ENCODE measurements around the gene H3-3A. TPM values are rescaled to one million over a fixed set of nuclear protein-coding genes. Genes with fewer than 3 reads are reported as not detected.
A peak's percentile ranks its signal among the peaks of the same experiment; 100 is the strongest.

The H3-3A gene
- total RNA-seq, 1 donor from 2014 or later: 806 TPM

- Mint-ChIP-seq H3K27ac (peak overlapping the region; percentile 24), H3K36me3 (peaks cover 39% of the 10 kb centered on the region), H3K4me1 (peaks cover 32% of the 10 kb centered on the region), H3K27me3 (ENCODE audit: low read depth) (no peaks in the 10 kb centered on the region), H3K9me3 (no peaks in the 10 kb centered on the region), H3K4me3 (no peak overlapping the region)
- TF ChIP-seq CTCF (IDR thresholded peaks at IDR 0.05; ENCODE audit: unreplicated experiment): no peak
- DNase-seq (ENCODE audit: low spot score in 2 of 2, unreplicated experiment in 2 of 2): no peak
Observed at GRCh38 chr1:226069811-226070489, 7.4 kb downstream of the H3-3A start.

GRCh38 chr1:226072347-226072746, 9.8 kb downstream of the H3-3A start:
- peaks cover 15% of the 10 kb centered on the region for H3K4me1 Mint-ChIP-seq
- no peak for TF ChIP-seq CTCF (IDR thresholded peaks at IDR 0.05; ENCODE audit: unreplicated experiment)
- H3K9me3 Mint-ChIP-seq: no peaks in the 10 kb centered on the region
- H3K27ac Mint-ChIP-seq: no peak overlapping the region
- no peak for DNase-seq (ENCODE audit: low spot score in 2 of 2, unreplicated experiment in 2 of 2)
- no peak overlapping the region for H3K4me3 Mint-ChIP-seq
- no peaks in the 10 kb centered on the region for H3K27me3 Mint-ChIP-seq (ENCODE audit: low read depth)
- H3K36me3 Mint-ChIP-seq: peaks cover 32% of the 10 kb centered on the region

GRCh38 chr1:226073184-226073950, 10.9 kb downstream of the H3-3A start:
- H3K27me3 Mint-ChIP-seq (ENCODE audit: low read depth): no peaks in the 10 kb centered on the region
- H3K27ac Mint-ChIP-seq: peak overlapping the region; percentile 13
- no peak overlapping the region for H3K4me3 Mint-ChIP-seq
- peaks cover 28% of the 10 kb centered on the region for H3K36me3 Mint-ChIP-seq
- H3K9me3 Mint-ChIP-seq: no peaks in the 10 kb centered on the region
- H3K4me1 Mint-ChIP-seq: peaks cover 9% of the 10 kb centered on the region
- TF ChIP-seq CTCF (IDR thresholded peaks at IDR 0.05; ENCODE audit: unreplicated experiment): no peak
- DNase-seq (ENCODE audit: low spot score in 2 of 2, unreplicated experiment in 2 of 2): no peak

- Mint-ChIP-seq H3K27ac (peak overlapping the region; percentile 13), H3K36me3 (peaks cover 23% of the 10 kb centered on the region), H3K9me3 (no peaks in the 10 kb centered on the region), H3K27me3 (ENCODE audit: low read depth) (no peaks in the 10 kb centered on the region), H3K4me1 (peaks cover 5% of the 10 kb centered on the region), H3K4me3 (no peak overlapping the region)
- TF ChIP-seq CTCF (IDR thresholded peaks at IDR 0.05; ENCODE audit: unreplicated experiment): no peak
- DNase-seq (ENCODE audit: low spot score in 2 of 2, unreplicated experiment in 2 of 2): no peak
Observed at GRCh38 chr1:226074046-226074445, 11.5 kb downstream of the H3-3A start.

- Mint-ChIP-seq H3K4me1 (no peaks in the 10 kb centered on the region), H3K27me3 (ENCODE audit: low read depth) (peaks cover 5% of the 10 kb centered on the region), H3K9me3 (no peaks in the 10 kb centered on the region), H3K27ac (no peak overlapping the region), H3K36me3 (peaks cover 12% of the 10 kb centered on the region), H3K4me3 (no peak overlapping the region)
- TF ChIP-seq CTCF (IDR thresholded peaks at IDR 0.05; ENCODE audit: unreplicated experiment): no peak
- no peak for DNase-seq (ENCODE audit: low spot score in 2 of 2, unreplicated experiment in 2 of 2)
Observed at GRCh38 chr1:226076378-226076777, 13.9 kb downstream of the H3-3A start.
